A549 (cell line): ENCODE results near the gene ARFGEF3. TPM values are rescaled to one million over a fixed set of nuclear protein-coding genes. Genes with fewer than 3 reads are reported as not detected.

ENCODE experiments used
- ATAC-seq, 2 experiments: fragments of 200-7000 bp in 1 of 2; fragments of >200 bp in 1 of 2; cut with Nextera tagmentation in 1 of 2; cut with Tn5 transposase in 1 of 2; 3 replicates each; pipeline versions ENCODE4 v1.8.0 to v1.9.1; 2018 to 2020; ENCODE audit warnings: mild to moderate bottlenecking in 1 of 2, moderate library complexity in 1 of 2
- CTCF ChIA-PET: fragments of 300-600 bp; sonication (Branson Sonifier 250); formaldehyde crosslinking; extraction: SDS; loops from one replicate; lab custom pipeline; 2021; ENCODE audit warnings: antibody characterized with exemption, inconsistent platforms; lab: Yijun Ruan, JAX
- POLR2A ChIA-PET: fragments of 350-600 bp; formaldehyde crosslinking; extraction: SDS; loops from one replicate; lab custom pipeline; 2021; ENCODE audit warnings: antibody characterized with exemption, inconsistent platforms; lab: Yijun Ruan, JAX
- DNase-seq, 2 experiments: peaks; one replicate each; pipeline versions ENCODE4 v3.0.0 to v3.0.0-alpha.2; 2011 to 2016; ENCODE audit warnings: low read depth in 1 of 2, low spot score in 1 of 2
- FAIRE-seq: peaks from 2 replicates; lab custom pipeline; 2011; peaks lifted over from hg19 to GRCh38; lab: Jason Lieb, UNC
- H3K27ac ChIP-seq, 2 experiments: fragments of >200 bp; sonication (Bioruptor Twin); formaldehyde crosslinking; 3 replicates each; pipeline ENCODE4 v1.5.1; 2016 to 2017
- H3K4me1 ChIP-seq: fragments of >200 bp; sonication (Bioruptor Twin); formaldehyde crosslinking; 3 replicates; pipeline ENCODE4 v1.6.1; 2016
- H3K4me2 ChIP-seq: fragments of >200 bp; sonication (Bioruptor Twin); formaldehyde crosslinking; 3 replicates; pipeline ENCODE4 v1.6.1; 2016
- H3K4me3 ChIP-seq: fragments of >200 bp; sonication (Bioruptor Twin); formaldehyde crosslinking; 3 replicates; pipeline ENCODE4 v1.5.1; 2016
- H3K9me3 ChIP-seq: fragments of >200 bp; sonication (Bioruptor Twin); formaldehyde crosslinking; 3 replicates; pipeline ENCODE4 v1.6.1; 2016
- BHLHE40 ChIP-seq: IDR thresholded peaks from 2 replicates; pipeline ENCODE4 v1.6.1; 2012; ENCODE audit warnings: low read depth, low read length, inconsistent platforms
- CEBPB ChIP-seq, 2 experiments: fragments of >200 bp in 1 of 2; sonication (Bioruptor Twin) in 1 of 2; formaldehyde crosslinking in 1 of 2; IDR thresholded peaks; 2 replicates each; pipeline ENCODE4 v1.6.1; 2012 to 2016
- CTCF ChIP-seq: fragments of >200 bp; sonication (Bioruptor Twin); formaldehyde crosslinking; IDR thresholded peaks from 3 replicates; pipeline ENCODE4 v1.5.1; 2016
- EHF ChIP-seq: fragments of 250-450 bp; sonication (Bioruptor Pico); IDR thresholded peaks from 2 replicates; pipeline ENCODE4 v1.5.0; 2020; ENCODE audit warnings: mild to moderate bottlenecking
- EHMT2 ChIP-seq: fragments of 200-600 bp; sonication (generic); IDR thresholded peaks from 2 replicates; pipeline ENCODE4 v1.6.1; 2016; ENCODE audit warnings: antibody characterized with exemption, low read depth, mild to moderate bottlenecking, moderate library complexity
- ELK1 ChIP-seq: fragments of 150-350 bp; IDR thresholded peaks from 2 replicates; pipeline ENCODE4 v1.6.1; 2014; ENCODE audit warnings: low read depth, mild to moderate bottlenecking, low read length
- ESRRA ChIP-seq: fragments of 150-350 bp; IDR thresholded peaks from 2 replicates; pipeline ENCODE4 v1.6.1; 2014; ENCODE audit warnings: mild to moderate bottlenecking, low read length, borderline replicate concordance
- FOXS1 ChIP-seq: fragments of 250-450 bp; sonication (Bioruptor Pico); IDR thresholded peaks from 2 replicates; pipeline ENCODE4 v1.5.0; 2020; ENCODE audit warnings: mild to moderate bottlenecking, moderate library complexity
- GATA3 ChIP-seq: IDR thresholded peaks from 2 replicates; pipeline ENCODE4 v1.6.1; 2012; ENCODE audit warnings: borderline replicate concordance
- HES2 ChIP-seq: fragments of >200 bp; sonication (Bioruptor Twin); formaldehyde crosslinking; IDR thresholded peaks from 2 replicates; pipeline ENCODE4 v1.6.1; 2016
- HOXB13 ChIP-seq: fragments of 250-450 bp; sonication (Bioruptor Pico); IDR thresholded peaks from 2 replicates; pipeline ENCODE4 v1.5.0; 2020; ENCODE audit warnings: low read depth, mild to moderate bottlenecking, moderate library complexity
- HOXB5 ChIP-seq: fragments of 250-450 bp; sonication (Bioruptor Pico); IDR thresholded peaks from 2 replicates; pipeline ENCODE4 v1.5.0; 2020; ENCODE audit warnings: mild to moderate bottlenecking, moderate library complexity
- JUN ChIP-seq, 2 experiments: fragments of >200 bp; sonication (Bioruptor Twin); formaldehyde crosslinking; IDR thresholded peaks; 2 replicates in 1 of 2; 3 replicates in 1 of 2; pipeline ENCODE4 v1.6.1; 2016 to 2017
- JUNB ChIP-seq: fragments of >200 bp; sonication (Bioruptor Twin); formaldehyde crosslinking; IDR thresholded peaks from 2 replicates; pipeline ENCODE4 v1.6.1; 2016
- KDM1A ChIP-seq: fragments of 200-600 bp; sonication (generic); IDR thresholded peaks from 2 replicates; pipeline ENCODE4 v1.6.1; 2016; ENCODE audit warnings: low read depth, mild to moderate bottlenecking
- MAZ ChIP-seq: fragments of 150-350 bp; IDR thresholded peaks from 2 replicates; pipeline ENCODE4 v1.6.1; 2014; ENCODE audit warnings: antibody characterized with exemption, low read depth, low read length, borderline replicate concordance
- MYC ChIP-seq: IDR thresholded peaks from 2 replicates; pipeline ENCODE4 v1.6.1; 2012; ENCODE audit warnings: mild to moderate bottlenecking, inconsistent platforms, low read length, improper control_type of control experiment, borderline replicate concordance
- NFE2L2 ChIP-seq: fragments of 150-350 bp; conservative IDR thresholded peaks from 2 replicates; pipeline ENCODE4 v1.6.1; 2014; ENCODE audit warnings: low read length
- NR3C1 ChIP-seq: fragments of >200 bp; sonication (Bioruptor Twin); formaldehyde crosslinking; IDR thresholded peaks from 3 replicates; pipeline ENCODE4 v1.6.1; 2017
- PBX3 ChIP-seq: IDR thresholded peaks from 2 replicates; pipeline ENCODE4 v1.6.1; 2012
- PHF8 ChIP-seq: fragments of 200-600 bp; sonication (generic); IDR thresholded peaks from 2 replicates; pipeline ENCODE4 v1.6.1; 2016; ENCODE audit warnings: low read depth, mild to moderate bottlenecking, antibody characterized with exemption, moderate library complexity, borderline replicate concordance
- POLR2A ChIP-seq: IDR thresholded peaks from 2 replicates; pipeline ENCODE4 v1.6.1; 2012; ENCODE audit warnings: mild to moderate bottlenecking, low read length
- RAD21 ChIP-seq, 2 experiments: fragments of >200 bp in 1 of 2; sonication (Bioruptor Twin) in 1 of 2; formaldehyde crosslinking in 1 of 2; IDR thresholded peaks in 1 of 2; conservative IDR thresholded peaks in 1 of 2; 2 replicates in 1 of 2; 3 replicates in 1 of 2; pipeline ENCODE4 v1.6.1; 2012 to 2018; ENCODE audit warnings: inconsistent platforms in 1 of 2
- RCOR1 ChIP-seq: fragments of 150-350 bp; IDR thresholded peaks from 2 replicates; pipeline ENCODE4 v1.6.1; 2014; ENCODE audit warnings: antibody characterized with exemption, low read length, low read depth
- RFX5 ChIP-seq: fragments of 450-650 bp; IDR thresholded peaks from 2 replicates; pipeline ENCODE4 v1.7.1; 2014; ENCODE audit warnings: antibody characterized with exemption, mild to moderate bottlenecking, moderate library complexity
- SMC3 ChIP-seq: fragments of >200 bp; sonication (Bioruptor Twin); formaldehyde crosslinking; IDR thresholded peaks from 3 replicates; pipeline ENCODE4 v1.6.1; 2018; ENCODE audit warnings: inconsistent platforms
- SREBF2 ChIP-seq: fragments of 450-650 bp; IDR thresholded peaks from 2 replicates; pipeline ENCODE4 v1.6.1; 2014; ENCODE audit warnings: mild to moderate bottlenecking, moderate library complexity
- TFCP2L1 ChIP-seq: fragments of 250-450 bp; sonication (Bioruptor Pico); IDR thresholded peaks from 2 replicates; pipeline ENCODE4 v1.5.0; 2021; ENCODE audit warnings: mild to moderate bottlenecking
- TP53 ChIP-seq: fragments of 250-450 bp; sonication (Bioruptor Pico); IDR thresholded peaks from 2 replicates; pipeline ENCODE4 v1.5.0; 2021; ENCODE audit warnings: mild to moderate bottlenecking, moderate library complexity
- USF2 ChIP-seq: fragments of 450-650 bp; IDR thresholded peaks from 2 replicates; pipeline ENCODE4 v1.6.1; 2014; ENCODE audit warnings: antibody characterized with exemption
- ZC3H11A ChIP-seq: fragments of 450-650 bp; IDR thresholded peaks from 2 replicates; pipeline ENCODE4 v1.6.1; 2014; ENCODE audit warnings: antibody characterized with exemption, mild to moderate bottlenecking
- ZNF302 ChIP-seq: fragments of 250-450 bp; sonication (Bioruptor Pico); IDR thresholded peaks from 2 replicates; pipeline ENCODE4 v1.9.0; 2021; ENCODE audit warnings: inconsistent platforms, mild to moderate bottlenecking, moderate library complexity
- WGBS: methylation state at CpG from one replicate; pipeline ENCODE4 v1.1.6; 2017; ENCODE audit errors: missing lambda C conversion rate; 5-methylcytosine and 5-hydroxymethylcytosine counted together
- polyA plus RNA-seq, 4 experiments: library from polyadenylated mRNA; depleted of rRNA in 3 of 4; stranded (reverse); fragments of >200 nt; fragmentation: RNase III in 1 of 4; extraction: RNeasy Plus Mini Kit Qiagen cat#74134 plus additional on column Dnase treatment in 1 of 4; gene quantifications; 2 replicates in 3 of 4; 3 replicates in 1 of 4; pipeline ENCODE4 v1.2.3, GENCODE V29; 2011 to 2017

The ARFGEF3 gene
- polyA plus RNA-seq, 2 of the 4 experiments (the other 2 are of a cell fraction): 0.15 to 0.83 TPM

- FAIRE-seq (no peak), DNase-seq (no peak), ATAC-seq (no peak)
- CTCF ChIA-PET: interaction anchor here (1.0 kb wide), 1 partner anchor 16 kb away, joined by 4 read pairs; no protein-coding TSS in a partner anchor
- no peak overlapping the region for H3K4me2 ChIP-seq
- 63% methylated on average over 2 of the region's 2 CpGs for WGBS
- H3K27ac ChIP-seq: no peak overlapping the region
- no peaks in the 10 kb centered on the region for H3K9me3 ChIP-seq
- TF ChIP-seq KDM1A (no peak), ZNF302 (CRISPR knock-in tag) (no peak), RCOR1 (no peak), ZC3H11A (no peak), SREBF2 (no peak), ELK1 (no peak), RFX5 (no peak), PHF8 (no peak), RAD21 (conservative IDR thresholded peaks at IDR 0.05 in 1 of 2, IDR thresholded peaks at IDR 0.05 in 1 of 2) (no peak), JUN (IDR thresholded peaks at IDR 0.05) (no peak), JUNB (no peak), EHF (CRISPR knock-in tag) (no peak), BHLHE40 (no peak), FOXS1 (CRISPR knock-in tag) (no peak), MYC (no peak), HOXB5 (CRISPR knock-in tag) (no peak)
- H3K4me1 ChIP-seq: no peaks in the 10 kb centered on the region
- POLR2A ChIA-PET: no interaction called here
- H3K4me3 ChIP-seq: no peak overlapping the region
These were observed 184.8 kb downstream of the ARFGEF3 start for GRCh38 chr6:138346302-138347195.

GRCh38 chr6:138347864-138348263, 186.1 kb downstream of the ARFGEF3 start:
- Histone ChIP-seq H3K4me2 (no peak overlapping the region), H3K4me3 (no peak overlapping the region), H3K27ac (no peak overlapping the region), H3K4me1 (no peaks in the 10 kb centered on the region), H3K9me3 (no peaks in the 10 kb centered on the region)
- ChIA-PET POLR2A (no interaction called here), CTCF (no interaction called here)
- DNase-seq: no peak
- WGBS: 78% methylated on average over 2 of the region's 2 CpGs
- ATAC-seq: no peak
- TF ChIP-seq USF2 (no peak), NR3C1 (no peak), GATA3 (no peak), POLR2A (no peak), TFCP2L1 (CRISPR knock-in tag) (no peak), HOXB5 (CRISPR knock-in tag) (no peak), KDM1A (no peak), TP53 (CRISPR knock-in tag) (no peak), HOXB13 (no peak), CEBPB (IDR thresholded peaks at IDR 0.05) (no peak), EHMT2 (no peak), PBX3 (no peak), SREBF2 (no peak), NFE2L2 (no peak), ELK1 (no peak), ESRRA (no peak), CTCF (no peak), SMC3 (no peak), MAZ (no peak), HES2 (no peak)
- no peak for FAIRE-seq
